ENCODE measurements around the gene NIPAL4. TPM values are rescaled to one million over a fixed set of nuclear protein-coding genes. Genes with fewer than 3 reads are reported as not detected.

The NIPAL4 gene
- total RNA-seq, 1 experiment from 2014 or later: 0.24 TPM

- Histone ChIP-seq H3K4me1 (replicated peaks; ENCODE audit: insufficient read depth) (no peaks in the 10 kb centered on the region), H3K27me3 (ENCODE audit: insufficient read depth, low read depth) (no peaks in the 10 kb centered on the region), H3K9me3 (ENCODE audit: insufficient read depth, low read depth) (no peaks in the 10 kb centered on the region), H4K20me1 (ENCODE audit: insufficient read depth) (no peaks in the 10 kb centered on the region), H2AFZ (no peak overlapping the region), H3K79me2 (ENCODE audit: low read depth) (no peaks in the 10 kb centered on the region), H3K36me3 (ENCODE audit: low read depth) (no peaks in the 10 kb centered on the region), H3K9me2 (ENCODE audit: insufficient read depth) (no peaks in the 10 kb centered on the region), H3K4me2 (no peak overlapping the region), H3K27ac (no peak overlapping the region), H3F3A (ENCODE audit: insufficient read depth, low read depth) (0 out of 2 replicates have a peak, but pooled peaks cover 2% of the 10 kb centered on the region), H3K4me3 (no peak overlapping the region)
- ChIA-PET POLR2A (ENCODE audit: unreplicated experiment) (no interaction called here), CTCF (no interaction called here)
- TF ChIP-seq EZH2 (IDR thresholded peaks at IDR 0.05; ENCODE audit: low read depth) (no peak), CTCF (conservative IDR thresholded peaks at IDR 0.05) (no peak)
- BruUV-seq (replicated peaks): no TSS peak
- intact Hi-C loops (cut with micrococcal nuclease; ENCODE audit: unreplicated experiment): no loop called here
- no peak for DNase-seq
These were observed 61.1 kb downstream of the NIPAL4 start for GRCh38 chr5:157520911-157521703.

GRCh38 chr5:157521704-157522029 is 61.7 kb downstream of the NIPAL4 start:
- 0 out of 2 replicates have a peak, but pooled peaks cover 2% of the 10 kb centered on the region for H3F3A ChIP-seq (ENCODE audit: insufficient read depth, low read depth)
- H2AFZ ChIP-seq: no peak overlapping the region
- intact Hi-C loops (cut with micrococcal nuclease; ENCODE audit: unreplicated experiment): no loop called here
- no peaks in the 10 kb centered on the region for H3K9me2 ChIP-seq (ENCODE audit: insufficient read depth)
- H3K4me3 ChIP-seq: no peak overlapping the region
- H3K4me1 ChIP-seq (replicated peaks; ENCODE audit: insufficient read depth): no peaks in the 10 kb centered on the region
- TF ChIP-seq CTCF (conservative IDR thresholded peaks at IDR 0.05): no peak
- no peak for TF ChIP-seq EZH2 (IDR thresholded peaks at IDR 0.05; ENCODE audit: low read depth)
- no peaks in the 10 kb centered on the region for H3K27me3 ChIP-seq (ENCODE audit: insufficient read depth, low read depth)
- CTCF ChIA-PET: no interaction called here
- no peaks in the 10 kb centered on the region for H3K79me2 ChIP-seq (ENCODE audit: low read depth)
- no peak overlapping the region for H3K4me2 ChIP-seq
- POLR2A ChIA-PET (ENCODE audit: unreplicated experiment): no interaction called here
- H3K36me3 ChIP-seq (ENCODE audit: low read depth): no peaks in the 10 kb centered on the region
- H4K20me1 ChIP-seq (ENCODE audit: insufficient read depth): no peaks in the 10 kb centered on the region
- DNase-seq: no peak
- H3K9me3 ChIP-seq (ENCODE audit: insufficient read depth, low read depth): no peaks in the 10 kb centered on the region
- no TSS peak for BruUV-seq (replicated peaks)
- no peak overlapping the region for H3K27ac ChIP-seq

GRCh38 chr5:157523976-157524375 is 64.0 kb downstream of the NIPAL4 start:
- H3K4me3 ChIP-seq: no peak overlapping the region
- no peak overlapping the region for H3K4me2 ChIP-seq
- H3K27ac ChIP-seq: no peak overlapping the region
- no peak overlapping the region for H2AFZ ChIP-seq
- no peaks in the 10 kb centered on the region for H3K27me3 ChIP-seq (ENCODE audit: insufficient read depth, low read depth)
- DNase-seq: no peak
- H3K79me2 ChIP-seq (ENCODE audit: low read depth): no peaks in the 10 kb centered on the region
- 0 out of 2 replicates have a peak, but pooled peaks cover 2% of the 10 kb centered on the region for H3F3A ChIP-seq (ENCODE audit: insufficient read depth, low read depth)
- H3K9me2 ChIP-seq (ENCODE audit: insufficient read depth): no peaks in the 10 kb centered on the region
- CTCF ChIA-PET: no interaction called here
- intact Hi-C loops (cut with micrococcal nuclease; ENCODE audit: unreplicated experiment): no loop called here
- POLR2A ChIA-PET (ENCODE audit: unreplicated experiment): no interaction called here
- TF ChIP-seq EZH2 (IDR thresholded peaks at IDR 0.05; ENCODE audit: low read depth) (no peak), CTCF (conservative IDR thresholded peaks at IDR 0.05) (no peak)
- no peaks in the 10 kb centered on the region for H3K4me1 ChIP-seq (replicated peaks; ENCODE audit: insufficient read depth)
- H3K36me3 ChIP-seq (ENCODE audit: low read depth): no peaks in the 10 kb centered on the region
- no peaks in the 10 kb centered on the region for H3K9me3 ChIP-seq (ENCODE audit: insufficient read depth, low read depth)
- no TSS peak for BruUV-seq (replicated peaks)
- H4K20me1 ChIP-seq (ENCODE audit: insufficient read depth): no peaks in the 10 kb centered on the region

Other genes starting within 250 kb of the NIPAL4 start
- not detected in 2 replicates for gene CYFIP2, start 194.1 kb upstream of the NIPAL4 start, total RNA-seq (2021)
- 7.6 and 9.3 TPM in 2 replicates for gene ADAM19, start 115.6 kb downstream of the NIPAL4 start, total RNA-seq (2021)
- gene SOX30, start 192.2 kb downstream of the NIPAL4 start, total RNA-seq (2021): 0.11 TPM in 1 of 2 replicates, not detected in the other
- not detected in 2 replicates for gene C5orf52, start 211.3 kb downstream of the NIPAL4 start, total RNA-seq (2021)

Data from PC-9 (cell line).